ENCODE measurements around the gene LIMS1. TPM values are rescaled to one million over a fixed set of nuclear protein-coding genes. Genes with fewer than 3 reads are reported as not detected.
A peak's percentile ranks its signal among the peaks of the same experiment; 100 is the strongest.
"Not testable (repeated sequence)": the region's sequence is repeated elsewhere in the genome, so short reads cannot be mapped to it uniquely, and the experiment has no call there.

Gene LIMS1
- total and polyA plus RNA-seq, 4 donors, result 48.0 to 111 (median 88.4) TPM

DNA sequence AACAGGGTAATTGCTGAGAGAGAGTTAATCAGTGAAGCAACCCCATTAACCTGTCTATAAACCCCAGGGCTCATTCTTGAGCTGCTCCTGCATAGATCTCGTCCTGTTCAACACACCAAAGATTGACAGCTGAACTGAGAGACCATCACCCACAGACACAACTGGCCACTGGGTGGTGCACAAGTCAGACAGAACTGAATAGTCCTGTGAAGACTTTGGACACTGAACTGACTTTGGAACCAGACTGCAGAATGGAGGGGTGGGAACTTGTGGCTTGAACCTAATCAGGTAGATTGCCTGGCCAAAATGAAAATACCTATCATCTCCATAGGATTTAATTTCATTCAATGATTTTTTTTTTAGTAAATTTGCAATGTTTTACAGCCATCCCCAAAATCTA is 155.7 kb downstream of the LIMS1 start:
- H3K4me3 ChIP-seq (ENCODE audit: low read length in 2 of 2); DNase-seq; intact Hi-C loops (cut with DNase I); H3K4me1 ChIP-seq (ENCODE audit: control insufficient read depth in 1 of 2, insufficient read depth in 2 of 2, low read length in 2 of 2); H3K36me3 ChIP-seq (ENCODE audit: control insufficient read depth in 1 of 2, insufficient read depth in 2 of 2, low read length in 1 of 2); ATAC-seq (ENCODE audit: low FRiP score); H3K9me3 ChIP-seq (ENCODE audit: control insufficient read depth, low read length); H3K27me3 ChIP-seq (ENCODE audit: control insufficient read depth in 1 of 2, insufficient read depth in 2 of 2, low read length in 1 of 2); H3K27ac ChIP-seq (ENCODE audit: low read depth in 1 of 2, low read length in 2 of 2): not testable (repeated sequence)
- no CpG with 5 or more reads among the region's 1 CpG for WGBS, 2 donors

GRCh38 chr2:108691447-108691846 is 157.2 kb downstream of the LIMS1 start:
- DNase-seq, result no peak
- intact Hi-C loops (cut with DNase I), result no loop called here
- ATAC-seq (ENCODE audit: low FRiP score), result no peak
- 97 to 98% methylated on average over 7 of the region's 7 CpGs for WGBS, 2 donors
- Histone ChIP-seq H3K9me3 (ENCODE audit: control insufficient read depth, low read length) (no peaks in the 10 kb centered on the region), H3K27me3 (ENCODE audit: control insufficient read depth in 1 of 2, insufficient read depth in 2 of 2, low read length in 1 of 2) (no peaks in the 10 kb centered on the region), H3K36me3 (ENCODE audit: control insufficient read depth in 1 of 2, insufficient read depth in 2 of 2, low read length in 1 of 2) (no peaks in the 10 kb centered on the region), H3K27ac (ENCODE audit: low read depth in 1 of 2, low read length in 2 of 2) (no peak overlapping the region), H3K4me1 (ENCODE audit: control insufficient read depth in 1 of 2, insufficient read depth in 2 of 2, low read length in 2 of 2) (no peaks in the 10 kb centered on the region), H3K4me3 (ENCODE audit: low read length in 2 of 2) (no peak overlapping the region)

GRCh38 chr2:108701208-108701607 is 166.9 kb downstream of the LIMS1 start:
- DNase-seq (no peak), ATAC-seq (ENCODE audit: low FRiP score) (no peak)
- Histone ChIP-seq H3K9me3 (ENCODE audit: control insufficient read depth, low read length) (no peaks in the 10 kb centered on the region), H3K27me3 (ENCODE audit: control insufficient read depth in 1 of 2, insufficient read depth in 2 of 2, low read length in 1 of 2) (no peaks in the 10 kb centered on the region), H3K27ac (ENCODE audit: low read depth in 1 of 2, low read length in 2 of 2) (no peak overlapping the region), H3K4me3 (ENCODE audit: low read length in 2 of 2) (no peak overlapping the region), H3K36me3 (ENCODE audit: control insufficient read depth in 1 of 2, insufficient read depth in 2 of 2, low read length in 1 of 2) (no peaks in the 10 kb centered on the region), H3K4me1 (ENCODE audit: control insufficient read depth in 1 of 2, insufficient read depth in 2 of 2, low read length in 2 of 2) (no peaks in the 10 kb centered on the region)
- 2 to 3% methylated on average over 3 of the region's 3 CpGs for WGBS, 2 donors
- intact Hi-C loops (cut with DNase I), result no loop called here

DNA sequence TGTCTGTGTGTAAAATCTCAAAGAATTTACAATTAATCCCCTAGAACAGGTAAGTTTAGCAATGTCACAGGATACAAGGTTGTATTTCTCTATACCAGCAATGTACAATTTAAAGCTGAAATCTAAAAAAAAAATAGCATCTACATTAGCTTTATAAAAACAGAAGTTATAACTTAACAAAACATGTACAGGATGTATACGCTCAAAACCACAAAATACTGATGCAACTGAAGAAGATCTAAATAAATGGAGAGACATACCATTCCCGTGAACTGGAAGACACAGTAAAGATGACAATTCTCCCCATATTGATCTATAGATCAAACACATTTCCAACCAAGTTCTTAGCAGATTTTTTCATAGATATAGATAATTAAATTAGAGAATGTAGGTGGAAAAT is 167.5 kb downstream of the LIMS1 start:
- Histone ChIP-seq H3K27ac (ENCODE audit: low read depth in 1 of 2, low read length in 2 of 2) (no peak overlapping the region), H3K4me1 (ENCODE audit: control insufficient read depth in 1 of 2, insufficient read depth in 2 of 2, low read length in 2 of 2) (no peaks in the 10 kb centered on the region), H3K4me3 (ENCODE audit: low read length in 2 of 2) (no peak overlapping the region), H3K36me3 (ENCODE audit: control insufficient read depth in 1 of 2, insufficient read depth in 2 of 2, low read length in 1 of 2) (no peaks in the 10 kb centered on the region), H3K9me3 (ENCODE audit: control insufficient read depth, low read length) (peaks cover under 1% of the 10 kb centered on the region), H3K27me3 (ENCODE audit: control insufficient read depth in 1 of 2, insufficient read depth in 2 of 2, low read length in 1 of 2) (no peaks in the 10 kb centered on the region)
- ATAC-seq (ENCODE audit: low FRiP score) (no peak), DNase-seq (no peak)
- WGBS, 2 donors, result 89 to 98% methylated on average over 2 of the region's 2 CpGs
- intact Hi-C loops (cut with DNase I), result no loop called here

- WGBS, 2 donors, result 89 to 93% methylated on average over 1 of the region's 1 CpG
- intact Hi-C loops (cut with DNase I), result no loop called here
Observed at GRCh38 chr2:108704871-108705270, 170.6 kb downstream of the LIMS1 start.

GRCh38 chr2:108707300-108707699 is 173.0 kb downstream of the LIMS1 start:
- no peak for DNase-seq
- H3K9me3 ChIP-seq (ENCODE audit: control insufficient read depth, low read length), result peaks cover 1% of the 10 kb centered on the region
- no peaks in the 10 kb centered on the region for H3K4me1 ChIP-seq (ENCODE audit: control insufficient read depth in 1 of 2, insufficient read depth in 2 of 2, low read length in 2 of 2)
- no peak overlapping the region for H3K4me3 ChIP-seq (ENCODE audit: low read length in 2 of 2)
- no peaks in the 10 kb centered on the region for H3K27me3 ChIP-seq (ENCODE audit: control insufficient read depth in 1 of 2, insufficient read depth in 2 of 2, low read length in 1 of 2)
- intact Hi-C loops (cut with DNase I), result no loop called here
- H3K27ac ChIP-seq (ENCODE audit: low read depth in 1 of 2, low read length in 2 of 2), result no peak overlapping the region
- ATAC-seq (ENCODE audit: low FRiP score), result no peak
- no peaks in the 10 kb centered on the region for H3K36me3 ChIP-seq (ENCODE audit: control insufficient read depth in 1 of 2, insufficient read depth in 2 of 2, low read length in 1 of 2)

More at GRCh38 chr2:108704871-108705270, 170.6 kb downstream of the LIMS1 start:
- no peak for DNase-seq
- Histone ChIP-seq H3K4me3 (ENCODE audit: low read length in 2 of 2) (no peak overlapping the region), H3K27ac (ENCODE audit: low read depth in 1 of 2, low read length in 2 of 2) (no peak overlapping the region), H3K4me1 (ENCODE audit: control insufficient read depth in 1 of 2, insufficient read depth in 2 of 2, low read length in 2 of 2) (no peaks in the 10 kb centered on the region), H3K9me3 (ENCODE audit: control insufficient read depth, low read length) (peaks cover 1% of the 10 kb centered on the region), H3K27me3 (ENCODE audit: control insufficient read depth in 1 of 2, insufficient read depth in 2 of 2, low read length in 1 of 2) (no peaks in the 10 kb centered on the region), H3K36me3 (ENCODE audit: control insufficient read depth in 1 of 2, insufficient read depth in 2 of 2, low read length in 1 of 2) (no peaks in the 10 kb centered on the region)
- no peak for ATAC-seq (ENCODE audit: low FRiP score)

DNA sequence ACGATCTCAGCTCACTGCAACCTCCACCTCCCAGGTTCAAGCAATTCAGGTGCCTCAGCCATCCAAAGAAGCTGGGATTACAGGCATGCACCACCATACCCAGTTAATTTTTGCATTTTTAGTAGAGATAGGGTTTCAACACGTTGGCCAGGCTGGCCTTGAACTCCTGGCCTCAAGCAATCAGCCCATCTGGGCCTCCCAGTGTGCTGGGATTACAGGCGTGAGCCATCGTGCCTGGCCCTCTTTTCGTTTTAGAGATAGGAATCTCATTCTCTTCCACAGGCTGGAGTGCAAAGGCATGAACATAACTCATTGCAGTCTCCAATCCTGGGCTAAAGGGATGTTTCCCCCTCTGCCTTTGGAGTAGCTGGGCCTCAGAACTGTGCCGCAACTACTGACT is 182.7 kb downstream of the LIMS1 start:
- 72 to 74% methylated on average over 6 of the region's 6 CpGs for WGBS, 2 donors
- H3K9me3 ChIP-seq (ENCODE audit: control insufficient read depth, low read length); H3K4me3 ChIP-seq (ENCODE audit: low read length in 2 of 2); intact Hi-C loops (cut with DNase I); H3K36me3 ChIP-seq (ENCODE audit: control insufficient read depth in 1 of 2, insufficient read depth in 2 of 2, low read length in 1 of 2); H3K27ac ChIP-seq (ENCODE audit: low read depth in 1 of 2, low read length in 2 of 2); H3K4me1 ChIP-seq (ENCODE audit: control insufficient read depth in 1 of 2, insufficient read depth in 2 of 2, low read length in 2 of 2); ATAC-seq (ENCODE audit: low FRiP score); DNase-seq; H3K27me3 ChIP-seq (ENCODE audit: control insufficient read depth in 1 of 2, insufficient read depth in 2 of 2, low read length in 1 of 2): not testable (repeated sequence)

DNA sequence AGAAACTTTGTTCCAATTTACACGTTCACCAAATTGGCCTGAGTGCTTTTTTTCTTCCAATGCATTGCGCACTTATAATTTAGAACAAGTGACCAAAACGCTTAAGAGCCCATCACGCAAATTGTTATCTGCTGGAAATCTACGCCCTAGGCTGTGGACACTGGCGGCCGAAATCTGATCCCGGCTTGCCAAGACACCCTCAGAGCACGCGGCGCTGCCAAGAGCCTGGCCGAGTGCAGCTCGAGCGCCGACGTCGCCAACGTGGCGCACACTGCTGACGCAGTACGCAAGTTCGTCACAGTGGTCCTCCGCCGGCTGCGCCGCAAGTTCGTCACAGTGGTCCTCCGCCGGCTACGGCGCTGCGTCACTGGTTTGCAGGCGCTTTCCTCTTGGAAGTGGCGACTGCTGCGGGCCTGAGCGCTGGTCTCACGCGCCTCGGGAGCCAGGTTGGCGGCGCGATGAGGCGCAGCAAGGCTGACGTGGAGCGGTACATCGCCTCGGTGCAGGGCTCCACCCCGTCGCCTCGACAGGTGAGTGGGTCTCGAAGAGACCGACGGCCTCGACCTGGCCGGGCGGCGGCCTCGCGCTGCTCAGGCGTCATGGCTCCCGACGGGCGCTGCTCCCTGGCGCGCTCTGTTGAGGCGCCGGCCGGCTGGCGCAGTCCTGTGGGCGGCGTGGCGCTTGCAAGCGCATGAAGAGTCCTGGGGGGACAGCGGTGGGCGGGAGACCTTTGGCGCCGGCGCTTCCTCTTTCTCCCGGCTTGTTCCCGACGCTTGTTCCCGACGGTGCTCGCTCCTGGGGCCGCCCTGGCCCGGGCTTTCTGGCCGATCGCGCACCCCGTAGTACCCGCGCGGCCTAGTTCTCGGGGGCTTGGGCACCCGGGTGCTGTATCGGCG is 185.1 kb downstream of the LIMS1 start, which contains the start of gene RANBP2:
Gene RANBP2 (plus strand): TSS at position 334 of the 896 bp plus-strand sequence. CDS start 125 bp downstream, at position 459.
- no peaks in the 10 kb centered on the region for H3K4me1 ChIP-seq (ENCODE audit: control insufficient read depth in 1 of 2, insufficient read depth in 2 of 2, low read length in 2 of 2)
- DNase-seq (peak; percentile 98 to 99), ATAC-seq (ENCODE audit: low FRiP score) (peak; percentile 100)
- H3K4me3 ChIP-seq (ENCODE audit: low read length in 2 of 2), result peak within 1 kb of the TSS; percentile 14 to 78
- WGBS, 2 donors, result 0% methylated on average over 96 to 97 of the region's 97 CpGs
- intact Hi-C loops (cut with DNase I), result no loop called here
- H3K9me3 ChIP-seq (ENCODE audit: control insufficient read depth, low read length), result no peaks in the 10 kb centered on the region
- H3K27ac ChIP-seq (ENCODE audit: low read depth in 1 of 2, low read length in 2 of 2), result peak within 1 kb of the TSS; percentile 76 to 93
- no peaks in the 10 kb centered on the region for H3K36me3 ChIP-seq (ENCODE audit: control insufficient read depth in 1 of 2, insufficient read depth in 2 of 2, low read length in 1 of 2)
- H3K27me3 ChIP-seq (ENCODE audit: control insufficient read depth in 1 of 2, insufficient read depth in 2 of 2, low read length in 1 of 2), result no peaks in the 10 kb centered on the region

DNA sequence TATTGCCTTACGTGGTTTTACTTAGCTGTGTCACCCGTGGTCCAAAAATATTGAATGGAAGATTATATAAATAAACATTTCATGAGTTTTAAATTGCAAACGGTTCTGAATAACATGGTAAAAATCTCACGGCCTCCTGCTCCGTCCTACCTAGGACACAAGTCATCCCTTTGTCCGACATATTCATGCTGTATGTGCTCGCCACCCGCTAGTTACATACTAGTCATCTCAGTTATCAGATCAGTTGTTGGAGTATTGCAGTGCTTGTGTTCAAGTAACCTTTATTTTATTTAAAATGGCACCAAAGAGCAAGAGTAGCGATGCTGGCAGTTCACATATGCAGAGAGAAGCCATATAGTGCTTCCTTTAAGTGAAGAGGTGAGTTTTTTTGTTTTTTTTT is 191.8 kb downstream of the LIMS1 start:
- 55 to 56% methylated on average over 9 of the region's 9 CpGs for WGBS, 2 donors

More for the DNA sequence above, 191.8 kb downstream of the LIMS1 start:
- H3K36me3 ChIP-seq (ENCODE audit: control insufficient read depth in 1 of 2, insufficient read depth in 2 of 2, low read length in 1 of 2); H3K27me3 ChIP-seq (ENCODE audit: control insufficient read depth in 1 of 2, insufficient read depth in 2 of 2, low read length in 1 of 2); DNase-seq; H3K4me3 ChIP-seq (ENCODE audit: low read length in 2 of 2); H3K4me1 ChIP-seq (ENCODE audit: control insufficient read depth in 1 of 2, insufficient read depth in 2 of 2, low read length in 2 of 2); intact Hi-C loops (cut with DNase I); H3K27ac ChIP-seq (ENCODE audit: low read depth in 1 of 2, low read length in 2 of 2); H3K9me3 ChIP-seq (ENCODE audit: control insufficient read depth, low read length); ATAC-seq (ENCODE audit: low FRiP score): not testable (repeated sequence)
